ENCODE results near the gene THAP3.
"Not testable (repeated sequence)": the region's sequence is repeated elsewhere in the genome, so short reads cannot be mapped to it uniquely, and the experiment has no call there.

Gene THAP3

DNA sequence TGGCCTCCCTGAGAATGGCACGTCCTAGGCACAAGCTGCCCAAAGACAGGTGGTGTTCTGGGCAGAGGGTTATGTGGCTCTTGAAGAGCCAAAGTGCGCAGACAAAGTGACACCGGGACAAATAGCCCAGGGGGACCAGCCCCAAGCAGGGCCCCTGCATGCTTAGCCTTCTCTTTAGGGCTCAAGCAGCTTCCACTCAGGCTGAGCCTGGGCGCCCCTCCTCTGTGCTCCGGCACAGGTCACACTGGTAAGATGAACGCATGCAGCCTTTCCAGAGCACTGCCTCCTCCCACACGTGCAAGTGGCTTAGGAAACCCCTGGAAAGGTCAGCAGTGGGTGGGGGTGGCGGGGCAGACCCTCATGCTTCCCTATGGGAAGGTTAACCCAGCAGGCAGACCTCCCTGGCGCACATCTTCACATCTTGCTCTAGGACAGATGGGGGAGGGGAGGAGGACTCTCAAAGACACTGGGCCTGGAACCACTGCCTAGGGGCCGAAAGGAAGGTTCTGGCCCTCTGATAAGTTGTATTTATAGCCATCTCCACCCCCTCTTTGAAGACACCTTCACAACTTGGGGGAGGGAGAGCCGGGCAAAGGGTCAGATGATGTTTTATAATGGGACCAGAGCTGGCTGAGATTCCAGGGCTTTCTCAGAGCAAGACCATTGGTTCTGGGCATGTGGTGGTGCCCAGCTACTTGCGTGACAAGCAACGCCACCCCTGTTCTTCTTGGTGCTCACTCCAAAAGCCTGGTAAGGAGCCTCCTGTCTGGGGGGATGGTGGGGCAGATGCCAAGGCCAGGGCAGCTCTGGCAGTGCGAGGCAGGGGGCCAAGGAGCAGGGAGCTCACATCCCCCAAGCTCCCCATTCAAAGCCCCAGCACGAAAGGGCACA, 27.5 kb upstream of the THAP3 start:
- no peak for TF ChIP-seq POLR2A (IDR thresholded peaks at IDR 0.05; ENCODE audit: low read depth, low read length)
- FAIRE-seq (no peak), DNase-seq (ENCODE audit: insufficient read length, low spot score) (no peak)

DNA sequence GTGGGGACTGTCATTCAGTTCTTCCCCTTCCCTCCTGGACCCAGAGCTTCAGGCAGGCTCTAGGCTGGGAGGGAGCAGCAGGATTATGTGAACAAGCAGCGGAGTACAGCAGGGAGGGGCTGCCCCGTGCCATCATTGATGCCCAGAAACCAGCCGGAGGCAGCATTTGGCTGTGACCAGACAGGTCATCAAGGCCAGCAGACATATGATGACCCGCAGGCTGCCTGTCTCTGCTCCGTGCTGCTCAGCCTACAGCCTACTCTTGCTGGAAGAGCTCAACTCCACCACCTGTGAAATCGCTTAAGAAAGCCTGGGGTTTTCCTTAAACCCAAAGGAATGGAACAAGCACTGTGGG, 26.9 kb upstream of the THAP3 start:
- TF ChIP-seq POLR2A (IDR thresholded peaks at IDR 0.05; ENCODE audit: low read depth, low read length) = no peak
- DNase-seq (ENCODE audit: insufficient read length, low spot score) = no peak
- FAIRE-seq = no peak

GRCh38 chr1:6599141-6599975, 25.3 kb upstream of the THAP3 start:
- no peak for TF ChIP-seq POLR2A (IDR thresholded peaks at IDR 0.05; ENCODE audit: low read depth, low read length)
- no peak for DNase-seq (ENCODE audit: insufficient read length, low spot score)
- no peak for FAIRE-seq

DNA sequence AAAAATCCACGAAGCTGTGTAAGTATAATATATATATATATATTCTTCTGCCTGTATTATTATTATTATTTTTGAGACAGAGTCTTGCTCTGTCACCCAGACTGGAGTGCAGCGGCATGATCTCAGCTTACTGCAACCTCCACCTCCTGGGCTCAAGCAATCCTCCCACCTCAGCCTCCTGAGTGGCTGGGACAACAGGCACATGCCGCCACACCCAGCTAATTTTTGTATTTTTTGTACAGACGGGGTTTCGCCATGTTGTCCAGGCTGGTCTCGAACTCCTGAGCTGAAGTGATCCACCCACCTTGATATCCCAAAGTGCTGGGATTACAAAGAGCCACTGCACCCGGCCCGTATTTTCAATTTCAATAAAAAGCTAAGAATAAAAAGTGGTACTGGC, 24.7 kb upstream of the THAP3 start:
- not testable (repeated sequence) for FAIRE-seq; DNase-seq (ENCODE audit: insufficient read length, low spot score)

- DNase-seq (ENCODE audit: insufficient read length, low spot score) (no peak), FAIRE-seq (no peak)
- no peak for TF ChIP-seq POLR2A (IDR thresholded peaks at IDR 0.05; ENCODE audit: low read depth, low read length)
These were observed 24.1 kb upstream of the THAP3 start for GRCh38 chr1:6600410-6601048.

GRCh38 chr1:6601049-6601922, 23.4 kb upstream of the THAP3 start:
- peak; percentile 88 for FAIRE-seq
- TF ChIP-seq POLR2A (IDR thresholded peaks at IDR 0.05; ENCODE audit: low read depth, low read length) = no peak
- DNase-seq (ENCODE audit: insufficient read length, low spot score) = peak; percentile 86

DNA sequence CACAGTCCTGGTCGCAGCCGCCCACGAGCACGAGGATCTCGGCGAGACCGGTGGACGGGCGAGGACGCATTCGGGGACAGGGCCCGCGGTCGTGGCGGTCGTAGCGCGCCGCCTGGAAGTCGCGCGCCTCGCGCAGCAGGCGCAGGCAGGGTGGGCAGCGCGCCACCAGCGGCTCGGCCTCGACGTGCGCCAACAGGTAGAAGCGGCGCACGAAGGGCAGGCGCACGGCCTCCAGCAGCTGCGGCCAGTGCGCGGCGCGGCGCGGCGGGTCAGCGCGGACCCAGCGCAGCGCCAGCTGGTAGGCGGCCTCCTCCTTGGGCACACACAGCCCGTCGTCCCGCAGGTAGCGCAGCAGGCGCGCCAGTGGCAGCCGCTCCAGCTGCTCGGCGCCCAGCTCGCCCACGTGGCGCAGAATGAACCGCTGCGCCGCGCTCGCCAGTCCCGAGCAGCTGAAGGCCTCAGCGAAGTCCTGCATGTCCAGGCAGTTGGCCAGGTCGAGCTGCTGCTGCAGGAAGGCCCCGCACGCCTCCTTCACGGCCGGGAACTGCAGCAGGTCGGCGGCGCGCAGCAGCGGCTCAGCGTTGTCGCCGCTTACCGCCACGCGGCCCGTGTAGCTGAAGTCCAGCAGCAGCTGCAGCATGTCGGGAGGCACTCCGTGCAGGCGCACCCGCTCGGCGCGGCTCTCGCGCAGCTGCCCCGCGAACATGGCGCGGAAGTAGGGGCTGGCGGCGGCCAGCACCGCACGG, 22.6 kb upstream of the THAP3 start:
- DNase-seq (ENCODE audit: insufficient read length, low spot score) = no peak
- 0 out of 2 replicates have a peak, but pooled peaks have one; percentile 4 for TF ChIP-seq POLR2A (IDR thresholded peaks at IDR 0.05; ENCODE audit: low read depth, low read length)
- FAIRE-seq = no peak

- peak; percentile 89 for TF ChIP-seq POLR2A (IDR thresholded peaks at IDR 0.05; ENCODE audit: low read depth, low read length)
- DNase-seq (ENCODE audit: insufficient read length, low spot score) (peak; percentile 66), FAIRE-seq (no peak)
These were observed 21.9 kb upstream of the THAP3 start, which contains the start of gene KLHL21 for GRCh38 chr1:6602669-6603237. KLHL21 (minus strand) TSS chr1:6602869; CDS start chr1:6602817, 52 bp downstream.

- no peak for DNase-seq (ENCODE audit: insufficient read length, low spot score)
- no peak for TF ChIP-seq POLR2A (IDR thresholded peaks at IDR 0.05; ENCODE audit: low read depth, low read length)
- FAIRE-seq = no peak
These were observed 21.3 kb upstream of the THAP3 start for GRCh38 chr1:6603238-6603914.

DNA sequence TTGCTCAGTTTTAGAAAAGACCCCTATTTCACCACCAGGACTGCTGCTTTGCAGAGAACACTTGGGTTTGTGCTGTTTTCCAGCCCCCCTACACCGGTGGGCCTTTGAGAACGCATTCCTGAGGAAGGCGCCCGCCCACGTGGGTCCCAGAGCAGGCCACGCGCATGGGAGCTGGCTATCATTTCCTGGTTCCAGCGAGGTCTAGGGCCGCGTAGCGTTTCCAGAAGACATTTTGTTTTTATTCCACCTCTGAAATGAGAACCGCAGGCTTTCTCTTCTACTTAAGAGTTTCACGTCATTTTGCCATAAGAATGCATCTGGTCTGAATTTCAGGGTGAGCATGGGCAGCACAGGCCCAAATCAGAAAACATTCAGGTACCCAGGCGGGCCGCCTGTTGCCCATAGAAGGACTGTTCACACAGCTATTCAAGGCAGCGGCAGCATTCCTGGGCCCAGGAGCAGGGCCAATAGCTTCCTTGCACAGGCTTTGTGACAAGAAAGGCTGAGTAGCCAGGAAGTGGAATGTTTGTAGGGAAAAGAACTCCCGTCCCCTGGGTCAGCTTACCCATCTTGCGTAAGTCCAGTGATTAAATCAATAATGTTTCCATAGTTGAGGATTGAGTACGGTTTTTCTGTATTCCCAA, 20.6 kb upstream of the THAP3 start:
- DNase-seq (ENCODE audit: insufficient read length, low spot score) (no peak), FAIRE-seq (no peak)
- no peak for TF ChIP-seq POLR2A (IDR thresholded peaks at IDR 0.05; ENCODE audit: low read depth, low read length)

DNA sequence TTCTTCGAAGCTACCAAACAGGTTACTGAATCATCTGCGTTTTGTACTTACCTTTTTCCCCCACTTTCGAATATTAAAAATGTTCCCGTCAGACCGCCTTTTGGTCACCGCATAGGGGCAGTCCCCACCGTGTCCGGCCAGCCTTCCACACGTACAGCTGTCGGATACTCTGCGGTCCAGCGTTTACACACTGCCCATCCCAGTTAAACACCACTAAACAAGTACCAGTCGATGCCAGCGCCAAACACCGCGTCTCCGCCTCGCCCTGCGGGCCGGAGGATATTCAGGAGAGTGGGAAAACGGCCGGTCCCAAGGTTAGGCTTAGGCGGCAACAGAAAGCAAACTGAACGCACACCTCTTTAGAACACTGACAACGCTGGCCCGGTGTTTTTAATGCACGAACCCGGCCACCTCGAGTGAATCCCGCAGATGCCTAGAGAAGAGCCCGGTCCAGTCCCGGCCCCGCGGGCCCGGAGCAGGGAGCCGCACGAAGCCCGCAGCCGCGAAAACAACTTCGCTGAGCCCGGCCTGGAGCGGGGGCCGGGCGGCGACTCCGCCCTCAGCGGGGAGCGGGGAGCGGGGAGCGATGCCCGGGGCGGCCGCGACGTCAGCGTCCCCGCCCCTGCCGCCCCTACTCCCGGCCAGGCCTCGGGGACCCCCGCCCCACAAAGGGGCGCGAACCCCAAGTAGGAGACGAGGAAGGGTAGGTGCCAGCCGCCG, 11.9 kb upstream of the THAP3 start:
- peak; percentile 6 for FAIRE-seq
- peak; percentile 31; the same call in 1 of the 2 replicates for TF ChIP-seq POLR2A (IDR thresholded peaks at IDR 0.05; ENCODE audit: low read depth, low read length)
- peak; percentile 42 for DNase-seq (ENCODE audit: insufficient read length, low spot score)
